ENCODE data around the gene BCAS1. TPM values are rescaled to one million over a fixed set of nuclear protein-coding genes. Genes with fewer than 3 reads are reported as not detected.

BCAS1 gene
- total and polyA plus RNA-seq, 7 experiments from 2014 or later: 0.05 to 0.16 (median 0.10) TPM; not detected in 4

- Mint-ChIP-seq H3K27ac (peak overlapping the region in 7 of 9 donors; percentile 20 to 92 (median 61)), H3K4me1 (peaks cover 6 to 55% (median 42%) of the 10 kb centered on the region in 7 donors), H3K4me3 (no peak overlapping the region), H3K9me3 (no peaks in the 10 kb centered on the region), H3K36me3 (peaks cover 0 to 4% (median 0%) of the 10 kb centered on the region in 5 donors), H3K27me3 (no peaks in the 10 kb centered on the region)
- intact Hi-C loops (cut with micrococcal nuclease): loop anchor here in 1 of 2 donors (2.0 kb wide), 1 partner anchor 13 kb away; no protein-coding TSS in a partner anchor
- ATAC-seq: no peak
- no peaks in the 10 kb centered on the region for H3K27me3 ChIP-seq (ENCODE audit: control insufficient read depth in 2 of 2, insufficient read depth in 2 of 2, low read length in 2 of 2)
- no peak overlapping the region for H3K4me3 ChIP-seq (ENCODE audit: low read length)
- no peaks in the 10 kb centered on the region for H3K36me3 ChIP-seq (ENCODE audit: control insufficient read depth in 2 of 3, insufficient read depth in 3 of 3, low read length in 3 of 3)
- DNase-seq: no peak
- no peak overlapping the region for H3K27ac ChIP-seq (ENCODE audit: low read depth, low read length)
- ChIA-PET POLR2A (interaction anchor here (0.6 to 3.2 kb wide), 4 partner anchors 13 to 333 kb away, joined by 4 to 23 read pairs (median 6); no protein-coding TSS in a partner anchor), CTCF (interaction anchor here (0.7 to 1.0 kb wide), 3 partner anchors 25 to 321 kb away, joined by 3 read pairs; no protein-coding TSS in a partner anchor)
- peaks cover 13 to 23% of the 10 kb centered on the region in 2 donors for H3K4me1 ChIP-seq (ENCODE audit: control insufficient read depth in 2 of 2, insufficient read depth in 2 of 2, low read length in 2 of 2)
- H3K9me3 ChIP-seq (ENCODE audit: control insufficient read depth in 2 of 3, low read length in 3 of 3): no peaks in the 10 kb centered on the region
These were observed 172.4 kb downstream of the BCAS1 start for GRCh38 chr20:53897884-53898555.

- no peak overlapping the region for H3K4me3 ChIP-seq (ENCODE audit: low read length)
- ChIA-PET POLR2A (no interaction called here), CTCF (no interaction called here)
- ATAC-seq: no peak
- Mint-ChIP-seq H3K36me3 (peaks cover 0 to 7% (median 0%) of the 10 kb centered on the region in 5 donors), H3K4me1 (peaks cover 10 to 60% (median 52%) of the 10 kb centered on the region in 7 donors), H3K27me3 (no peaks in the 10 kb centered on the region), H3K4me3 (no peak overlapping the region), H3K9me3 (peaks cover 0 to under 1% (median 0%) of the 10 kb centered on the region in 11 donors), H3K27ac (no peak overlapping the region)
- intact Hi-C loops (cut with micrococcal nuclease): no loop called here
- DNase-seq: no peak
- no peaks in the 10 kb centered on the region for H3K9me3 ChIP-seq (ENCODE audit: control insufficient read depth in 2 of 3, low read length in 3 of 3)
- H3K27ac ChIP-seq (ENCODE audit: low read depth, low read length): no peak overlapping the region
- no peaks in the 10 kb centered on the region for H3K36me3 ChIP-seq (ENCODE audit: control insufficient read depth in 2 of 3, insufficient read depth in 3 of 3, low read length in 3 of 3)
- H3K4me1 ChIP-seq (ENCODE audit: control insufficient read depth in 2 of 2, insufficient read depth in 2 of 2, low read length in 2 of 2): peaks cover 13 to 25% of the 10 kb centered on the region in 2 donors
- no peaks in the 10 kb centered on the region for H3K27me3 ChIP-seq (ENCODE audit: control insufficient read depth in 2 of 2, insufficient read depth in 2 of 2, low read length in 2 of 2)
These were observed 173.7 kb downstream of the BCAS1 start for GRCh38 chr20:53896647-53897046.

- CTCF ChIA-PET: no interaction called here
- H3K4me3 Mint-ChIP-seq: no peak overlapping the region
- DNase-seq (no peak), ATAC-seq (no peak)
- no peaks in the 10 kb centered on the region for H3K27me3 Mint-ChIP-seq
- intact Hi-C loops (cut with micrococcal nuclease): no loop called here
- no peak overlapping the region for H3K27ac Mint-ChIP-seq
- H3K4me1 Mint-ChIP-seq: peaks cover 10 to 60% (median 50%) of the 10 kb centered on the region in 7 donors
- POLR2A ChIA-PET: no interaction called here
- Histone ChIP-seq H3K27ac (ENCODE audit: low read depth, low read length) (no peak overlapping the region), H3K36me3 (ENCODE audit: control insufficient read depth in 2 of 3, insufficient read depth in 3 of 3, low read length in 3 of 3) (no peaks in the 10 kb centered on the region), H3K9me3 (ENCODE audit: control insufficient read depth in 2 of 3, low read length in 3 of 3) (no peaks in the 10 kb centered on the region), H3K27me3 (ENCODE audit: control insufficient read depth in 2 of 2, insufficient read depth in 2 of 2, low read length in 2 of 2) (no peaks in the 10 kb centered on the region), H3K4me1 (ENCODE audit: control insufficient read depth in 2 of 2, insufficient read depth in 2 of 2, low read length in 2 of 2) (peaks cover 13 to 25% of the 10 kb centered on the region in 2 donors), H3K4me3 (ENCODE audit: low read length) (no peak overlapping the region)
- peaks cover 0 to 3% (median 0%) of the 10 kb centered on the region in 11 donors for H3K9me3 Mint-ChIP-seq
- H3K36me3 Mint-ChIP-seq: peaks cover 0 to 12% (median 0%) of the 10 kb centered on the region in 5 donors
These were observed 174.4 kb downstream of the BCAS1 start for GRCh38 chr20:53896041-53896440.

DNA sequence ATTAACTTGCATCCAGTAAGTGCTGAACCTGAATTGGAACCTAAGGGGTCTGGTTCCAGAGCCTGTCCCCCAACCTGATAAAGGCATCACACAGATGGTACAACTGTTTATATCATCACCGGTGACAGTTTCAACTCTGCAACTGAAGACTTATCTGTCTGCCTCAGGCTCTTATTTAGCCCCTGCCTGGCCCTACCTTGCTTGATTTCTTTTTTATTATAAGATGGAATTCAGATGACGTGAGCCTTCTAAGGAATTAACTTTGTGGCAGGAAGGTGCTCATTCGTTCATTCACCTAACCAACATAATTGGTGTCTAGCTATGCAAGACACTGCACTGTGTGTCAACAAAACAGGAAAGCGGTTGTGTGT is 175.0 kb downstream of the BCAS1 start:
- Mint-ChIP-seq H3K27ac (peak overlapping the region in 1 of 9 donors; percentile 45), H3K36me3 (peaks cover 0 to 12% (median 0%) of the 10 kb centered on the region in 5 donors), H3K4me1 (peaks cover 10 to 59% (median 46%) of the 10 kb centered on the region in 7 donors), H3K27me3 (no peaks in the 10 kb centered on the region), H3K4me3 (no peak overlapping the region), H3K9me3 (peaks cover 0 to 3% (median 0%) of the 10 kb centered on the region in 11 donors)
- H3K27me3 ChIP-seq (ENCODE audit: control insufficient read depth in 2 of 2, insufficient read depth in 2 of 2, low read length in 2 of 2): no peaks in the 10 kb centered on the region
- no peaks in the 10 kb centered on the region for H3K9me3 ChIP-seq (ENCODE audit: control insufficient read depth in 2 of 3, low read length in 3 of 3)
- DNase-seq (no peak), ATAC-seq (no peak)
- intact Hi-C loops (cut with micrococcal nuclease): no loop called here
- POLR2A ChIA-PET: no interaction called here
- H3K4me3 ChIP-seq (ENCODE audit: low read length): no peak overlapping the region
- H3K4me1 ChIP-seq (ENCODE audit: control insufficient read depth in 2 of 2, insufficient read depth in 2 of 2, low read length in 2 of 2): peaks cover 13 to 25% of the 10 kb centered on the region in 2 donors
- no peak overlapping the region for H3K27ac ChIP-seq (ENCODE audit: low read depth, low read length)
- CTCF ChIA-PET: no interaction called here
- H3K36me3 ChIP-seq (ENCODE audit: control insufficient read depth in 2 of 3, insufficient read depth in 3 of 3, low read length in 3 of 3): no peaks in the 10 kb centered on the region

- no peaks in the 10 kb centered on the region for H3K27me3 Mint-ChIP-seq
- peak overlapping the region in 4 of 9 donors; percentile 12 to 51 (median 26) for H3K27ac Mint-ChIP-seq
- ChIA-PET CTCF (interaction anchor here (0.6 kb wide), 1 partner anchor 169 kb away, joined by 3 read pairs; no protein-coding TSS in a partner anchor), POLR2A (interaction anchor here (0.7 to 0.9 kb wide), 2 partner anchors 21 to 23 kb away, joined by 3 read pairs; no protein-coding TSS in a partner anchor)
- intact Hi-C loops (cut with micrococcal nuclease): no loop called here
- H3K27me3 ChIP-seq (ENCODE audit: control insufficient read depth in 2 of 2, insufficient read depth in 2 of 2, low read length in 2 of 2): no peaks in the 10 kb centered on the region
- peak overlapping the region in 1 of 10 donors; percentile 29 for H3K4me3 Mint-ChIP-seq
- H3K36me3 Mint-ChIP-seq: peaks cover 0 to 12% (median 0%) of the 10 kb centered on the region in 5 donors
- H3K27ac ChIP-seq (ENCODE audit: low read depth, low read length): no peak overlapping the region
- ATAC-seq (no peak), DNase-seq (no peak)
- peaks cover 10 to 19% of the 10 kb centered on the region in 2 donors for H3K4me1 ChIP-seq (ENCODE audit: control insufficient read depth in 2 of 2, insufficient read depth in 2 of 2, low read length in 2 of 2)
- no peak overlapping the region for H3K4me3 ChIP-seq (ENCODE audit: low read length)
- H3K36me3 ChIP-seq (ENCODE audit: control insufficient read depth in 2 of 3, insufficient read depth in 3 of 3, low read length in 3 of 3): no peaks in the 10 kb centered on the region
- no peaks in the 10 kb centered on the region for H3K9me3 ChIP-seq (ENCODE audit: control insufficient read depth in 2 of 3, low read length in 3 of 3)
- peaks cover 10 to 55% (median 43%) of the 10 kb centered on the region in 7 donors for H3K4me1 Mint-ChIP-seq
- peaks cover 0 to 3% (median 0%) of the 10 kb centered on the region in 11 donors for H3K9me3 Mint-ChIP-seq
These were observed 175.5 kb downstream of the BCAS1 start for GRCh38 chr20:53894707-53895384.

Measured in naive thymus-derived CD4-positive, alpha-beta T cell (primary cell).